Karpas-422 (cell line): ENCODE data around the gene GUCA2A. TPM values are rescaled to one million over a fixed set of nuclear protein-coding genes. Genes with fewer than 3 reads are reported as not detected.

ENCODE experiments used
- total RNA-seq: library from RNA; depleted of rRNA; stranded (reverse); fragments of >200 nt; shearing (Covaris generic); gene quantifications from 2 replicates; pipeline ENCODE4 v1.2.3, GENCODE V29; 2014; ENCODE audit warnings: low replicate concordance; rRNA removed

GUCA2A gene
- total RNA-seq, 1 experiment from 2014 or later, result not detected

Other genes with a start within 250 kb of the GUCA2A start
- gene HIVEP3, start 245.8 kb downstream of the GUCA2A start, total RNA-seq, result 0.87 and 1.3 TPM in 2 replicates
- gene GUCA2B, start 11.3 kb downstream of the GUCA2A start, total RNA-seq, result not detected in 2 replicates
- gene FOXJ3, start 170.5 kb upstream of the GUCA2A start, total RNA-seq, result 36.8 and 55.5 TPM in 2 replicates
- 1.1 and 2.1 TPM in 2 replicates for gene RIMKLA, start 216.0 kb upstream of the GUCA2A start, total RNA-seq